GM23248 (cell line): ENCODE data around the gene SEMA3B.

Experiments
- EZH2 ChIP-seq: fragments of 200-600 bp; sonication (generic); IDR thresholded peaks from 2 replicates; pipeline ENCODE4 v1.6.1; 2018; ENCODE audit warnings: antibody characterized with exemption, mild to moderate bottlenecking; ENCODE audit not compliant: insufficient read depth, poor library complexity, severe bottlenecking
- EZH2phosphoT487 ChIP-seq: fragments of 200-600 bp; sonication (generic); IDR thresholded peaks from 2 replicates; pipeline ENCODE4 v1.6.1; 2018; ENCODE audit warnings: antibody characterized with exemption, moderate library complexity, mild to moderate bottlenecking, low read depth; ENCODE audit not compliant: insufficient read depth

GRCh38 chr3:50236484-50237132 is 32.3 kb upstream of the SEMA3B start:
- TF ChIP-seq EZH2 = no peak
- TF ChIP-seq EZH2phosphoT487 = no peak
